B cell (primary cell): ENCODE measurements around the gene TMEM255B. TPM values are rescaled to one million over a fixed set of nuclear protein-coding genes. Genes with fewer than 3 reads are reported as not detected.
"Not testable (repeated sequence)": the region's sequence is repeated elsewhere in the genome, so short reads cannot be mapped to it uniquely, and the experiment has no call there.

Experiments
- ATAC-seq: fragments of 200-7000 bp; cut with Tn5 transposase; one replicate; pipeline ENCODE4 v1.10.0; 2021; ENCODE audit warnings: low read depth, mild to moderate bottlenecking, moderate number of reproducible peaks, moderate library complexity
- CTCF ChIA-PET: fragments of 350-600 bp; sonication (Branson Sonifier 250); formaldehyde crosslinking; loops from one replicate; lab custom pipeline; 2021; ENCODE audit warnings: antibody characterized with exemption, inconsistent platforms; lab: Charles Lee
- POLR2A ChIA-PET: fragments of 350-600 bp; sonication (Branson Sonifier 250); formaldehyde crosslinking; loops from one replicate; lab custom pipeline; 2021; ENCODE audit warnings: antibody characterized with exemption; lab: Charles Lee
- DNase-seq: peaks from one replicate; pipeline ENCODE4 v3.0.0; 2013
- H2AFZ ChIP-seq: 2 replicates; pipeline ENCODE4 v1.6.1; 2012; ENCODE audit warnings: mild to moderate bottlenecking, low read depth, low read length; ENCODE audit not compliant: insufficient read depth, poor library complexity, severe bottlenecking
- H3K27ac ChIP-seq, 2 donors: 1 replicate in 1 of 2; 2 replicates in 1 of 2; pipeline ENCODE4 v1.5.1; 2012 to 2013; ENCODE audit warnings: low read length in 2 of 2, mild to moderate bottlenecking in 2 of 2, moderate library complexity in 1 of 2
- H3K27me3 ChIP-seq, 4 experiments: fragments of 200-600 bp in 1 of 4; sonication (generic) in 1 of 4; replicated peaks in 1 of 4; 1 replicate in 2 of 4; 2 replicates in 2 of 4; pipeline versions ENCODE4 v1.6.1 to v1.7.0; 2013 to 2016; ENCODE audit warnings: low read length in 3 of 4, mild to moderate bottlenecking in 2 of 4, mixed read lengths in 1 of 4, moderate library complexity in 1 of 4; ENCODE audit not compliant: insufficient read depth in 4 of 4, control insufficient read depth in 3 of 4; ENCODE audit errors: control extremely low read depth in 1 of 4
- H3K36me3 ChIP-seq, 2 experiments: replicated peaks in 1 of 2; 1 replicate in 1 of 2; 2 replicates in 1 of 2; pipeline versions ENCODE4 v1.6.1 to v1.7.1; 2013; ENCODE audit warnings: low read length in 1 of 2; ENCODE audit not compliant: insufficient read depth in 2 of 2, control insufficient read depth in 1 of 2; ENCODE audit errors: control extremely low read depth in 1 of 2, extremely low read depth in 1 of 2
- H3K4me1 ChIP-seq, 2 donors: fragments of 200-600 bp in 1 of 2; sonication (generic) in 1 of 2; 1 replicate in 1 of 2; 2 replicates in 1 of 2; pipeline versions ENCODE4 v1.5.1 to v1.6.1; 2013 to 2017; ENCODE audit warnings: low read length in 2 of 2; ENCODE audit not compliant: control insufficient read depth in 2 of 2, insufficient read depth in 2 of 2
- H3K4me2 ChIP-seq: replicated peaks from 2 replicates; pipeline ENCODE3; 2012; ENCODE audit warnings: mild to moderate bottlenecking, low read depth, low read length; ENCODE audit not compliant: poor library complexity, severe bottlenecking
- H3K4me3 ChIP-seq, 5 experiments: fragments of 200-600 bp in 1 of 5; sonication (generic) in 1 of 5; 1 replicate in 3 of 5; 2 replicates in 2 of 5; pipeline versions ENCODE4 v1.5.1 to v1.7.0; 2011 to 2016; ENCODE audit warnings: low read length in 4 of 5, mild to moderate bottlenecking in 4 of 5, low read depth in 2 of 5, control low read depth in 1 of 5, moderate library complexity in 1 of 5; ENCODE audit not compliant: insufficient read depth in 1 of 5; ENCODE audit errors: control extremely low read depth in 1 of 5, extremely low read depth in 1 of 5
- H3K79me2 ChIP-seq: fragments of 200-600 bp; sonication (generic); one replicate; pipeline ENCODE4 v1.6.0; 2016; ENCODE audit warnings: low read length; ENCODE audit not compliant: control insufficient read depth, insufficient read depth
- H3K9ac ChIP-seq: fragments of 200-600 bp; sonication (generic); 2 replicates; pipeline ENCODE4 v1.6.1; 2017; ENCODE audit warnings: mild to moderate bottlenecking, low read length, moderate library complexity
- H3K9me3 ChIP-seq, 3 donors: one replicate each; pipeline versions ENCODE4 v1.6.1 to v1.7.1; 2013; ENCODE audit warnings: low read length in 2 of 3; ENCODE audit not compliant: control insufficient read depth in 2 of 3, insufficient read depth in 1 of 3; ENCODE audit errors: control extremely low read depth in 1 of 3
- H4K20me1 ChIP-seq: 2 replicates; pipeline ENCODE4 v1.6.0; 2012; ENCODE audit warnings: mild to moderate bottlenecking, low read length; ENCODE audit not compliant: insufficient read depth, control insufficient read depth, poor library complexity, severe bottlenecking
- H3K27ac Mint-ChIP-seq: one replicate; pipeline ENCODE4 v1.8.0; 2021; ENCODE audit warnings: mixed read lengths
- H3K27me3 Mint-ChIP-seq: one replicate; pipeline ENCODE4 v1.8.0; 2021; ENCODE audit warnings: mixed read lengths
- H3K4me1 Mint-ChIP-seq: one replicate; pipeline ENCODE4 v1.8.0; 2021; ENCODE audit warnings: mixed read lengths
- H3K4me3 Mint-ChIP-seq: one replicate; pipeline ENCODE4 v1.8.0; 2021; ENCODE audit warnings: mixed read lengths
- H3K9me3 Mint-ChIP-seq: one replicate; pipeline ENCODE4 v1.8.0; 2022; ENCODE audit warnings: mixed read lengths; ENCODE audit not compliant: insufficient read depth
- EZH2 ChIP-seq: IDR thresholded peaks from 2 replicates; pipeline ENCODE4 v1.6.1; 2012; ENCODE audit warnings: borderline replicate concordance, low read depth, mild to moderate bottlenecking, moderate library complexity, low read length; ENCODE audit not compliant: insufficient read depth, poor library complexity, severe bottlenecking
- WGBS: methylation state at CpG from one replicate; pipeline ENCODE4 v1.1.5; 2013; ENCODE audit warnings: missing lambda C conversion rate; ENCODE audit not compliant: insufficient coverage; 5-methylcytosine and 5-hydroxymethylcytosine counted together
- intact Hi-C: fragments of 100-400 bp; cut with micrococcal nuclease; formaldehyde crosslinking; loops from one replicate; pipeline ENCODE4 v1.10.0; 2022
- polyA plus RNA-seq: library from polyadenylated mRNA; depleted of rRNA; stranded (reverse); fragments of >200 nt; gene quantifications from 2 replicates; pipeline ENCODE4 v1.2.3, GENCODE V29; 2012
- total RNA-seq, 2 donors: library from RNA; stranded (reverse); fragments of 120-200 nt in 1 of 2; gene quantifications; 1 replicate in 1 of 2; 2 replicates in 1 of 2; pipeline versions ENCODE4 v1.2.3 to v1.2.4, GENCODE V29; 2013 to 2022
- TF ChIP-seq, protein P1 (sequence below): fragments of 200-600 bp; IDR thresholded peaks from one replicate; pipeline ENCODE4 v1.8.0; 2022; ENCODE audit warnings: antibody characterized with exemption, mild to moderate bottlenecking

TMEM255B gene
- total and polyA plus RNA-seq, 2 donors (not counting 1 experiment from before 2014, with no cell fraction given) = 2.1 to 8.2 TPM

GRCh38 chr13:113832631-113833030, 73.6 kb downstream of the TMEM255B start:
- H3K9me3 ChIP-seq = peaks cover 0 to 12% (median 0%) of the 10 kb centered on the region in 3 donors
- H3K4me3 ChIP-seq = no peak overlapping the region
- no peaks in the 10 kb centered on the region for H3K4me1 ChIP-seq
- Mint-ChIP-seq H3K27ac (no peak overlapping the region), H3K27me3 (no peaks in the 10 kb centered on the region), H3K4me1 (no peaks in the 10 kb centered on the region), H3K9me3 (no peaks in the 10 kb centered on the region), H3K4me3 (no peak overlapping the region)
- no peak overlapping the region for H3K9ac ChIP-seq
- intact Hi-C loops = no loop called here
- 96% methylated on average over 19 of the region's 23 CpGs for WGBS
- CTCF ChIA-PET = no interaction called here
- no peak for TF ChIP-seq EZH2
- TF ChIP-seq, protein P1, sequence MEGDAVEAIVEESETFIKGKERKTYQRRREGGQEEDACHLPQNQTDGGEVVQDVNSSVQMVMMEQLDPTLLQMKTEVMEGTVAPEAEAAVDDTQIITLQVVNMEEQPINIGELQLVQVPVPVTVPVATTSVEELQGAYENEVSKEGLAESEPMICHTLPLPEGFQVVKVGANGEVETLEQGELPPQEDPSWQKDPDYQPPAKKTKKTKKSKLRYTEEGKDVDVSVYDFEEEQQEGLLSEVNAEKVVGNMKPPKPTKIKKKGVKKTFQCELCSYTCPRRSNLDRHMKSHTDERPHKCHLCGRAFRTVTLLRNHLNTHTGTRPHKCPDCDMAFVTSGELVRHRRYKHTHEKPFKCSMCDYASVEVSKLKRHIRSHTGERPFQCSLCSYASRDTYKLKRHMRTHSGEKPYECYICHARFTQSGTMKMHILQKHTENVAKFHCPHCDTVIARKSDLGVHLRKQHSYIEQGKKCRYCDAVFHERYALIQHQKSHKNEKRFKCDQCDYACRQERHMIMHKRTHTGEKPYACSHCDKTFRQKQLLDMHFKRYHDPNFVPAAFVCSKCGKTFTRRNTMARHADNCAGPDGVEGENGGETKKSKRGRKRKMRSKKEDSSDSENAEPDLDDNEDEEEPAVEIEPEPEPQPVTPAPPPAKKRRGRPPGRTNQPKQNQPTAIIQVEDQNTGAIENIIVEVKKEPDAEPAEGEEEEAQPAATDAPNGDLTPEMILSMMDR = no peak
- peaks cover 0 to 4% of the 10 kb centered on the region in 2 experiments for H3K36me3 ChIP-seq
- H3K27me3 ChIP-seq = no peaks in the 10 kb centered on the region
- POLR2A ChIA-PET = no interaction called here
- H4K20me1 ChIP-seq = peaks cover 38% of the 10 kb centered on the region
- no peak overlapping the region for H2AFZ ChIP-seq
- ATAC-seq = no peak
- peaks cover 3% of the 10 kb centered on the region for H3K79me2 ChIP-seq
- H3K4me2 ChIP-seq = no peak overlapping the region
- no peak overlapping the region for H3K27ac ChIP-seq
- DNase-seq = no peak

GRCh38 chr13:113833111-113833830, 74.2 kb downstream of the TMEM255B start:
- Mint-ChIP-seq H3K4me1 (no peaks in the 10 kb centered on the region), H3K27ac (no peak overlapping the region), H3K27me3 (no peaks in the 10 kb centered on the region), H3K9me3 (no peaks in the 10 kb centered on the region), H3K4me3 (no peak overlapping the region)
- H3K4me2 ChIP-seq = no peak overlapping the region
- H2AFZ ChIP-seq = no peak overlapping the region
- 98% methylated on average over 24 of the region's 25 CpGs for WGBS
- TF ChIP-seq, protein P1 = no peak
- TF ChIP-seq EZH2 = no peak
- DNase-seq (no peak), ATAC-seq (no peak)
- no peak overlapping the region for H3K27ac ChIP-seq
- CTCF ChIA-PET = no interaction called here
- peaks cover 0 to 1% of the 10 kb centered on the region in 2 experiments for H3K36me3 ChIP-seq
- no peaks in the 10 kb centered on the region for H3K4me1 ChIP-seq
- H3K27me3 ChIP-seq = no peaks in the 10 kb centered on the region
- POLR2A ChIA-PET = no interaction called here
- no peak overlapping the region for H3K9ac ChIP-seq
- peaks cover 3% of the 10 kb centered on the region for H3K79me2 ChIP-seq
- intact Hi-C loops = no loop called here
- no peak overlapping the region for H3K4me3 ChIP-seq
- H3K9me3 ChIP-seq = peaks cover 0 to 8% (median 0%) of the 10 kb centered on the region in 3 donors
- H4K20me1 ChIP-seq = peaks cover 37% of the 10 kb centered on the region

GRCh38 chr13:113834006-113834405, 75.0 kb downstream of the TMEM255B start:
- H3K36me3 ChIP-seq, H3K27me3 ChIP-seq, H2AFZ ChIP-seq, H3K9ac ChIP-seq, intact Hi-C loops, H3K27me3 Mint-ChIP-seq, H3K4me3 Mint-ChIP-seq, H3K79me2 ChIP-seq, ATAC-seq, H3K4me2 ChIP-seq, H3K4me1 ChIP-seq, H3K27ac Mint-ChIP-seq, CTCF ChIA-PET, H3K9me3 Mint-ChIP-seq, H3K4me3 ChIP-seq, H3K9me3 ChIP-seq, POLR2A ChIA-PET, H3K27ac ChIP-seq, H3K4me1 Mint-ChIP-seq, DNase-seq: not testable (repeated sequence)
- WGBS = 98% methylated on average over 17 of the region's 17 CpGs
- H4K20me1 ChIP-seq = peaks cover 37% of the 10 kb centered on the region
